ENCODE data around the gene RGS7. TPM values are rescaled to one million over a fixed set of nuclear protein-coding genes. Genes with fewer than 3 reads are reported as not detected.

The RGS7 gene
- total and polyA plus RNA-seq, 2 of the 8 experiments (the other 6 are each of a cell fraction or from before 2014, with no cell fraction given), result 1.6 to 3.0 TPM

DNA sequence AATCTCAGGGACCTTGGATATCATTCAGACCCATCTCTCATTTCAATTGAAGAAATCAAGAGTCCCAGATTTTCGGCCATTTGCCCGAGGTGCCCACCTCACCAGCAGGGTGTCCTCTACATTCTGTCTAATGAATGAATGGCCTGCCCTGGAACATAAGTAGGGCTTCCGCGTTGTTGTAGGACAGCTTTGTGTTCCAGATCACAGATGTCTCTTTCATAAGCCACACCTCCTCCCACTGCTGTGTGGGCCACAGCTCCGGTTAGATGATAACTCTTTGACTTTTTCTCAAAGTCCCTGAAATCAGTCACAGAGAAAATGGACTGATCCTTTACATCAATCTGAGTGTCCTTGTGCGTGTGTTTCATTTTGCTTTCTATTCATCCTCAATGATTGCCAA, 144.4 kb downstream of the RGS7 start (continued):
- TF ChIP-seq, protein P1, sequence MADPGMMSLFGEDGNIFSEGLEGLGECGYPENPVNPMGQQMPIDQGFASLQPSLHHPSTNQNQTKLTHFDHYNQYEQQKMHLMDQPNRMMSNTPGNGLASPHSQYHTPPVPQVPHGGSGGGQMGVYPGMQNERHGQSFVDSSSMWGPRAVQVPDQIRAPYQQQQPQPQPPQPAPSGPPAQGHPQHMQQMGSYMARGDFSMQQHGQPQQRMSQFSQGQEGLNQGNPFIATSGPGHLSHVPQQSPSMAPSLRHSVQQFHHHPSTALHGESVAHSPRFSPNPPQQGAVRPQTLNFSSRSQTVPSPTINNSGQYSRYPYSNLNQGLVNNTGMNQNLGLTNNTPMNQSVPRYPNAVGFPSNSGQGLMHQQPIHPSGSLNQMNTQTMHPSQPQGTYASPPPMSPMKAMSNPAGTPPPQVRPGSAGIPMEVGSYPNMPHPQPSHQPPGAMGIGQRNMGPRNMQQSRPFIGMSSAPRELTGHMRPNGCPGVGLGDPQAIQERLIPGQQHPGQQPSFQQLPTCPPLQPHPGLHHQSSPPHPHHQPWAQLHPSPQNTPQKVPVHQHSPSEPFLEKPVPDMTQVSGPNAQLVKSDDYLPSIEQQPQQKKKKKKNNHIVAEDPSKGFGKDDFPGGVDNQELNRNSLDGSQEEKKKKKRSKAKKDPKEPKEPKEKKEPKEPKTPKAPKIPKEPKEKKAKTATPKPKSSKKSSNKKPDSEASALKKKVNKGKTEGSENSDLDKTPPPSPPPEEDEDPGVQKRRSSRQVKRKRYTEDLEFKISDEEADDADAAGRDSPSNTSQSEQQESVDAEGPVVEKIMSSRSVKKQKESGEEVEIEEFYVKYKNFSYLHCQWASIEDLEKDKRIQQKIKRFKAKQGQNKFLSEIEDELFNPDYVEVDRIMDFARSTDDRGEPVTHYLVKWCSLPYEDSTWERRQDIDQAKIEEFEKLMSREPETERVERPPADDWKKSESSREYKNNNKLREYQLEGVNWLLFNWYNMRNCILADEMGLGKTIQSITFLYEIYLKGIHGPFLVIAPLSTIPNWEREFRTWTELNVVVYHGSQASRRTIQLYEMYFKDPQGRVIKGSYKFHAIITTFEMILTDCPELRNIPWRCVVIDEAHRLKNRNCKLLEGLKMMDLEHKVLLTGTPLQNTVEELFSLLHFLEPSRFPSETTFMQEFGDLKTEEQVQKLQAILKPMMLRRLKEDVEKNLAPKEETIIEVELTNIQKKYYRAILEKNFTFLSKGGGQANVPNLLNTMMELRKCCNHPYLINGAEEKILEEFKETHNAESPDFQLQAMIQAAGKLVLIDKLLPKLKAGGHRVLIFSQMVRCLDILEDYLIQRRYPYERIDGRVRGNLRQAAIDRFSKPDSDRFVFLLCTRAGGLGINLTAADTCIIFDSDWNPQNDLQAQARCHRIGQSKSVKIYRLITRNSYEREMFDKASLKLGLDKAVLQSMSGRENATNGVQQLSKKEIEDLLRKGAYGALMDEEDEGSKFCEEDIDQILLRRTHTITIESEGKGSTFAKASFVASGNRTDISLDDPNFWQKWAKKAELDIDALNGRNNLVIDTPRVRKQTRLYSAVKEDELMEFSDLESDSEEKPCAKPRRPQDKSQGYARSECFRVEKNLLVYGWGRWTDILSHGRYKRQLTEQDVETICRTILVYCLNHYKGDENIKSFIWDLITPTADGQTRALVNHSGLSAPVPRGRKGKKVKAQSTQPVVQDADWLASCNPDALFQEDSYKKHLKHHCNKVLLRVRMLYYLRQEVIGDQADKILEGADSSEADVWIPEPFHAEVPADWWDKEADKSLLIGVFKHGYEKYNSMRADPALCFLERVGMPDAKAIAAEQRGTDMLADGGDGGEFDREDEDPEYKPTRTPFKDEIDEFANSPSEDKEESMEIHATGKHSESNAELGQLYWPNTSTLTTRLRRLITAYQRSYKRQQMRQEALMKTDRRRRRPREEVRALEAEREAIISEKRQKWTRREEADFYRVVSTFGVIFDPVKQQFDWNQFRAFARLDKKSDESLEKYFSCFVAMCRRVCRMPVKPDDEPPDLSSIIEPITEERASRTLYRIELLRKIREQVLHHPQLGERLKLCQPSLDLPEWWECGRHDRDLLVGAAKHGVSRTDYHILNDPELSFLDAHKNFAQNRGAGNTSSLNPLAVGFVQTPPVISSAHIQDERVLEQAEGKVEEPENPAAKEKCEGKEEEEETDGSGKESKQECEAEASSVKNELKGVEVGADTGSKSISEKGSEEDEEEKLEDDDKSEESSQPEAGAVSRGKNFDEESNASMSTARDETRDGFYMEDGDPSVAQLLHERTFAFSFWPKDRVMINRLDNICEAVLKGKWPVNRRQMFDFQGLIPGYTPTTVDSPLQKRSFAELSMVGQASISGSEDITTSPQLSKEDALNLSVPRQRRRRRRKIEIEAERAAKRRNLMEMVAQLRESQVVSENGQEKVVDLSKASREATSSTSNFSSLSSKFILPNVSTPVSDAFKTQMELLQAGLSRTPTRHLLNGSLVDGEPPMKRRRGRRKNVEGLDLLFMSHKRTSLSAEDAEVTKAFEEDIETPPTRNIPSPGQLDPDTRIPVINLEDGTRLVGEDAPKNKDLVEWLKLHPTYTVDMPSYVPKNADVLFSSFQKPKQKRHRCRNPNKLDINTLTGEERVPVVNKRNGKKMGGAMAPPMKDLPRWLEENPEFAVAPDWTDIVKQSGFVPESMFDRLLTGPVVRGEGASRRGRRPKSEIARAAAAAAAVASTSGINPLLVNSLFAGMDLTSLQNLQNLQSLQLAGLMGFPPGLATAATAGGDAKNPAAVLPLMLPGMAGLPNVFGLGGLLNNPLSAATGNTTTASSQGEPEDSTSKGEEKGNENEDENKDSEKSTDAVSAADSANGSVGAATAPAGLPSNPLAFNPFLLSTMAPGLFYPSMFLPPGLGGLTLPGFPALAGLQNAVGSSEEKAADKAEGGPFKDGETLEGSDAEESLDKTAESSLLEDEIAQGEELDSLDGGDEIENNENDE (IDR thresholded peaks at IDR 0.05; ENCODE audit: insufficient replicate concordance, low read length), result no peak
- no peak for TF ChIP-seq TAF7 (optimal IDR thresholded peaks at IDR 0.05; ENCODE audit: borderline replicate concordance, low read depth, low read length)
- no peak for TF ChIP-seq TEAD4 (IDR thresholded peaks at IDR 0.05; ENCODE audit: low read depth, low read length)
- no peak for TF ChIP-seq SP4 (IDR thresholded peaks at IDR 0.05; ENCODE audit: low read length)
- TF ChIP-seq JUN (IDR thresholded peaks at IDR 0.05; ENCODE audit: low read depth, low read length), result no peak
- TF ChIP-seq, protein P2, sequence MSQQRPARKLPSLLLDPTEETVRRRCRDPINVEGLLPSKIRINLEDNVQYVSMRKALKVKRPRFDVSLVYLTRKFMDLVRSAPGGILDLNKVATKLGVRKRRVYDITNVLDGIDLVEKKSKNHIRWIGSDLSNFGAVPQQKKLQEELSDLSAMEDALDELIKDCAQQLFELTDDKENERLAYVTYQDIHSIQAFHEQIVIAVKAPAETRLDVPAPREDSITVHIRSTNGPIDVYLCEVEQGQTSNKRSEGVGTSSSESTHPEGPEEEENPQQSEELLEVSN (IDR thresholded peaks at IDR 0.05), result no peak
- no peak for TF ChIP-seq RNF2 (IDR thresholded peaks at IDR 0.05; ENCODE audit: borderline replicate concordance, low read depth, low read length, missing control alignments, poor library complexity, severe bottlenecking)
- no peak for TF ChIP-seq SP2 (IDR thresholded peaks at IDR 0.05; ENCODE audit: low read length)
- no peak for TF ChIP-seq YY1 (IDR thresholded peaks at IDR 0.05; ENCODE audit: low read depth, low read length)
- TF ChIP-seq RFX5 (IDR thresholded peaks at IDR 0.05; ENCODE audit: borderline replicate concordance, low read depth, low read length), result no peak
- TF ChIP-seq PHF8 (conservative IDR thresholded peaks at IDR 0.05; ENCODE audit: low read depth, low read length), result no peak
- TF ChIP-seq SRF (IDR thresholded peaks at IDR 0.05; ENCODE audit: low read depth, low read length), result no peak
